GM23248 (cell line): ENCODE measurements around the gene CCDC78. TPM values are rescaled to one million over a fixed set of nuclear protein-coding genes. Genes with fewer than 3 reads are reported as not detected.

Source experiments
- DNase-seq: peaks from one replicate; pipeline ENCODE4 v3.0.0-alpha.2; 2015
- H2AFZ ChIP-seq: fragments of 200-600 bp; sonication (generic); 2 replicates; pipeline ENCODE4 v1.6.1; 2016; ENCODE audit warnings: antibody characterized with exemption
- H3F3A ChIP-seq: fragments of 200-600 bp; sonication (generic); 2 replicates; pipeline ENCODE4 v1.6.1; 2016; ENCODE audit warnings: mild to moderate bottlenecking, antibody characterized with exemption, mixed run types; ENCODE audit not compliant: insufficient read depth
- H3K27ac ChIP-seq: fragments of 200-600 bp; sonication (generic); 2 replicates; pipeline ENCODE4 v1.5.1; 2016; ENCODE audit warnings: mild to moderate bottlenecking
- H3K27me3 ChIP-seq: fragments of 200-600 bp; sonication (generic); replicated peaks from 2 replicates; pipeline ENCODE4 v1.6.1; 2016; ENCODE audit warnings: mild to moderate bottlenecking; ENCODE audit not compliant: insufficient read depth
- H3K36me3 ChIP-seq: fragments of 200-600 bp; sonication (generic); 2 replicates; pipeline ENCODE4 v1.6.1; 2016; ENCODE audit warnings: low read depth, mild to moderate bottlenecking
- H3K4me1 ChIP-seq: fragments of 200-600 bp; sonication (generic); 2 replicates; pipeline ENCODE4 v1.6.1; 2016; ENCODE audit warnings: mild to moderate bottlenecking; ENCODE audit not compliant: insufficient read depth
- H3K4me2 ChIP-seq: fragments of 200-600 bp; sonication (generic); one replicate; pipeline ENCODE4 v1.6.1; 2016; ENCODE audit warnings: mild to moderate bottlenecking; ENCODE audit not compliant: unreplicated experiment
- H3K4me3 ChIP-seq: fragments of 200-600 bp; sonication (generic); 2 replicates; pipeline ENCODE4 v1.5.1; 2016; ENCODE audit warnings: mild to moderate bottlenecking
- H3K79me2 ChIP-seq: fragments of 200-600 bp; sonication (generic); 2 replicates; pipeline ENCODE4 v1.6.1; 2016; ENCODE audit warnings: mild to moderate bottlenecking; ENCODE audit not compliant: insufficient read depth
- H3K9ac ChIP-seq: fragments of 200-600 bp; sonication (generic); 2 replicates; pipeline ENCODE4 v1.6.1; 2016; ENCODE audit warnings: mild to moderate bottlenecking
- H3K9me2 ChIP-seq: fragments of 200-600 bp; sonication (generic); 2 replicates; pipeline ENCODE4 v1.6.1; 2016; ENCODE audit warnings: mixed run types, mild to moderate bottlenecking, moderate library complexity; ENCODE audit not compliant: insufficient read depth
- H3K9me3 ChIP-seq: fragments of 200-600 bp; sonication (generic); one replicate; pipeline ENCODE4 v1.6.1; 2017; ENCODE audit warnings: low read depth
- H4K20me1 ChIP-seq: fragments of 200-600 bp; sonication (generic); 2 replicates; pipeline ENCODE4 v1.6.0; 2016; ENCODE audit not compliant: insufficient read depth
- EZH2 ChIP-seq: fragments of 200-600 bp; sonication (generic); IDR thresholded peaks from 2 replicates; pipeline ENCODE4 v1.6.1; 2018; ENCODE audit warnings: antibody characterized with exemption, mild to moderate bottlenecking; ENCODE audit not compliant: insufficient read depth, poor library complexity, severe bottlenecking
- EZH2phosphoT487 ChIP-seq: fragments of 200-600 bp; sonication (generic); IDR thresholded peaks from 2 replicates; pipeline ENCODE4 v1.6.1; 2018; ENCODE audit warnings: antibody characterized with exemption, moderate library complexity, mild to moderate bottlenecking, low read depth; ENCODE audit not compliant: insufficient read depth
- WGBS, 2 experiments: methylation state at CpG; one replicate each; pipeline ENCODE4 v1.1.6; 2015 to 2017; ENCODE audit warnings: low lambda C conversion rate in 2 of 2, low coverage in 1 of 2; ENCODE audit errors: missing lambda C conversion rate in 2 of 2; 5-methylcytosine and 5-hydroxymethylcytosine counted together
- in situ Hi-C: fragments of 300-500 bp; cut with MboI; formaldehyde crosslinking; loops from 2 replicates; pipeline ENCODE4 v1.15.0; 2020
- polyA plus RNA-seq: library from polyadenylated mRNA; unstranded; fragments of >200 nt; fragmentation: Nextera tagmentation; extraction: Ambion mirVana; gene quantifications from 2 replicates; pipeline ENCODE4 v1.2.1, GENCODE V29; 2016
- total RNA-seq: library from RNA; depleted of rRNA; stranded (reverse); fragments of >200 nt; shearing (Covaris generic); gene quantifications from 2 replicates; pipeline ENCODE4 v1.2.3, GENCODE V29; 2014

Gene CCDC78
- total and polyA plus RNA-seq, 2 experiments from 2014 or later = 0.78 to 9.5 TPM

GRCh38 chr16:683396-684070 lies 42.7 kb downstream of the CCDC78 start:
- peak overlapping the region; percentile 58 for H3K27ac ChIP-seq

GRCh38 chr16:682493-683395 lies 43.5 kb downstream of the CCDC78 start:
- 81 to 83% methylated on average over 36 of the region's 36 CpGs for WGBS, 2 experiments
- H3K27me3 ChIP-seq = no peaks in the 10 kb centered on the region
- H2AFZ ChIP-seq = no peak overlapping the region
- H3K4me2 ChIP-seq = peak overlapping the region; percentile 73
- peak overlapping the region; percentile 68 for H3K9ac ChIP-seq
- H3K9me3 ChIP-seq = no peaks in the 10 kb centered on the region
- H3K9me2 ChIP-seq = no peaks in the 10 kb centered on the region
- H3K79me2 ChIP-seq = peaks cover 45% of the 10 kb centered on the region
- H3K36me3 ChIP-seq = peaks cover 11% of the 10 kb centered on the region; the same call in 1 of the 2 replicates
- in situ Hi-C loops = no loop called here
- H3K27ac ChIP-seq = no peak overlapping the region
- peaks cover 15% of the 10 kb centered on the region; the same call in 1 of the 2 replicates for H3F3A ChIP-seq
- no peak for DNase-seq
- H3K4me3 ChIP-seq = peak overlapping the region; percentile 70
- peaks cover 15% of the 10 kb centered on the region for H3K4me1 ChIP-seq
- TF ChIP-seq EZH2 (no peak), EZH2phosphoT487 (no peak)
- no peaks in the 10 kb centered on the region for H4K20me1 ChIP-seq

More at GRCh38 chr16:683396-684070, 42.7 kb downstream of the CCDC78 start:
- peak; percentile 40 for DNase-seq
- Histone ChIP-seq H3K9me3 (no peaks in the 10 kb centered on the region), H3K4me2 (peak overlapping the region; percentile 73), H3K9ac (peak overlapping the region; percentile 68), H3K79me2 (peaks cover 47% of the 10 kb centered on the region), H2AFZ (no peak overlapping the region), H3F3A (peaks cover 15% of the 10 kb centered on the region; the same call in 1 of the 2 replicates), H3K27me3 (no peaks in the 10 kb centered on the region), H3K9me2 (no peaks in the 10 kb centered on the region), H3K4me1 (peaks cover 15% of the 10 kb centered on the region), H3K36me3 (peaks cover 11% of the 10 kb centered on the region; the same call in 1 of the 2 replicates), H3K4me3 (peak overlapping the region; percentile 70), H4K20me1 (no peaks in the 10 kb centered on the region)
- TF ChIP-seq EZH2phosphoT487 (no peak), EZH2 (no peak)
- WGBS, 2 experiments = 10 to 24% methylated on average over 20 to 57 of the region's 57 CpGs
- in situ Hi-C loops = no loop called here

- H3K9me2 ChIP-seq = no peaks in the 10 kb centered on the region
- H3K27ac ChIP-seq = peak overlapping the region; percentile 63; the same call in 1 of the 2 replicates
- peak overlapping the region; percentile 94 for H3K4me2 ChIP-seq
- no peak for DNase-seq
- H3K27me3 ChIP-seq = no peaks in the 10 kb centered on the region
- peaks cover 45% of the 10 kb centered on the region for H3K79me2 ChIP-seq
- no peaks in the 10 kb centered on the region for H4K20me1 ChIP-seq
- in situ Hi-C loops = no loop called here
- peaks cover 15% of the 10 kb centered on the region for H3K4me1 ChIP-seq
- H3K36me3 ChIP-seq = peaks cover 11% of the 10 kb centered on the region; the same call in 1 of the 2 replicates
- peak overlapping the region; percentile 77 for H3K4me3 ChIP-seq
- no peaks in the 10 kb centered on the region for H3K9me3 ChIP-seq
- H2AFZ ChIP-seq = no peak overlapping the region
- WGBS, 2 experiments = 68 to 74% methylated on average over 28 of the region's 28 CpGs
- H3K9ac ChIP-seq = peak overlapping the region; percentile 85
- TF ChIP-seq EZH2 (no peak), EZH2phosphoT487 (no peak)
- H3F3A ChIP-seq = peaks cover 15% of the 10 kb centered on the region; the same call in 1 of the 2 replicates
These were observed 44.4 kb downstream of the CCDC78 start for GRCh38 chr16:681746-682427.
